Measurements from ENCODE around the gene COMMD10. TPM values are rescaled to one million over a fixed set of nuclear protein-coding genes. Genes with fewer than 3 reads are reported as not detected.
A peak's percentile ranks its signal among the peaks of the same experiment; 100 is the strongest.

The COMMD10 gene
- polyA plus RNA-seq, 1 donor (not counting 4 experiments of a cell fraction or from before 2014, with no cell fraction given): 22.3 TPM

GRCh38 chr5:116288524-116288923 is 203.7 kb downstream of the COMMD10 start:
- Histone ChIP-seq H3K36me3 (ENCODE audit: control insufficient read depth in 2 of 2, extremely low read depth in 1 of 2, insufficient read depth in 2 of 2, low read length in 2 of 2) (no peaks in the 10 kb centered on the region), H3K4me2 (ENCODE audit: control insufficient read depth, extremely low read depth, insufficient read depth, low read depth, low read length) (no peak overlapping the region), H3K27ac (ENCODE audit: control insufficient read depth, insufficient read depth, low read length) (no peak overlapping the region), H3K4me1 (ENCODE audit: control insufficient read depth, extremely low read depth, insufficient read depth, low read length) (no peaks in the 10 kb centered on the region), H3K4me3 (ENCODE audit: control insufficient read depth in 2 of 3, extremely low read depth in 1 of 3, insufficient read depth in 2 of 3, low read depth in 1 of 3, low read length in 3 of 3) (no peak overlapping the region), H3K27me3 (ENCODE audit: control insufficient read depth, extremely low read depth, insufficient read depth, low read length) (no peaks in the 10 kb centered on the region), H3K9ac (ENCODE audit: control insufficient read depth, extremely low read depth, insufficient read depth, low read length) (no peak overlapping the region), H4K20me1 (ENCODE audit: control insufficient read depth, extremely low read depth, insufficient read depth, low read length) (peaks cover 3% of the 10 kb centered on the region), H3K9me3 (ENCODE audit: control insufficient read depth, low read depth, low read length) (no peaks in the 10 kb centered on the region), H3K79me2 (ENCODE audit: control insufficient read depth, insufficient read depth, low read length) (no peaks in the 10 kb centered on the region), H2AFZ (ENCODE audit: control insufficient read depth, low read length) (no peak overlapping the region), H3K9me1 (ENCODE audit: control insufficient read depth, extremely low read depth, insufficient read depth, low read length) (no peaks in the 10 kb centered on the region)
- dilution Hi-C loops (cut with MboI; ENCODE audit: extremely low pct_ligation_motif_present, low sequenced_read_pairs): no loop called here
- FAIRE-seq: no peak
- TF ChIP-seq CTCF (optimal IDR thresholded peaks at IDR 0.05 in 1 of 3, IDR thresholded peaks at IDR 0.05 in 1 of 3, conservative IDR thresholded peaks at IDR 0.05 in 1 of 3; ENCODE audit: extremely low read depth in 1 of 3, insufficient read depth in 2 of 3, low read length in 3 of 3) (no peak), EZH2 (IDR thresholded peaks at IDR 0.05; ENCODE audit: low read length) (no peak)
- DNase-seq (ENCODE audit: low read depth, low spot score): no peak

GRCh38 chr5:116289276-116289675 is 204.5 kb downstream of the COMMD10 start:
- Histone ChIP-seq H3K4me1 (ENCODE audit: control insufficient read depth, extremely low read depth, insufficient read depth, low read length) (no peaks in the 10 kb centered on the region), H3K36me3 (ENCODE audit: control insufficient read depth in 2 of 2, extremely low read depth in 1 of 2, insufficient read depth in 2 of 2, low read length in 2 of 2) (no peaks in the 10 kb centered on the region), H4K20me1 (ENCODE audit: control insufficient read depth, extremely low read depth, insufficient read depth, low read length) (peaks cover 3% of the 10 kb centered on the region), H3K4me3 (ENCODE audit: control insufficient read depth in 2 of 3, extremely low read depth in 1 of 3, insufficient read depth in 2 of 3, low read depth in 1 of 3, low read length in 3 of 3) (no peak overlapping the region), H3K9ac (ENCODE audit: control insufficient read depth, extremely low read depth, insufficient read depth, low read length) (no peak overlapping the region), H3K9me3 (ENCODE audit: control insufficient read depth, low read depth, low read length) (no peaks in the 10 kb centered on the region), H3K27ac (ENCODE audit: control insufficient read depth, insufficient read depth, low read length) (no peak overlapping the region), H3K79me2 (ENCODE audit: control insufficient read depth, insufficient read depth, low read length) (no peaks in the 10 kb centered on the region), H3K4me2 (ENCODE audit: control insufficient read depth, extremely low read depth, insufficient read depth, low read depth, low read length) (no peak overlapping the region), H3K27me3 (ENCODE audit: control insufficient read depth, extremely low read depth, insufficient read depth, low read length) (no peaks in the 10 kb centered on the region), H3K9me1 (ENCODE audit: control insufficient read depth, extremely low read depth, insufficient read depth, low read length) (no peaks in the 10 kb centered on the region), H2AFZ (ENCODE audit: control insufficient read depth, low read length) (no peak overlapping the region)
- dilution Hi-C loops (cut with MboI; ENCODE audit: extremely low pct_ligation_motif_present, low sequenced_read_pairs): no loop called here
- TF ChIP-seq CTCF (optimal IDR thresholded peaks at IDR 0.05 in 1 of 3, IDR thresholded peaks at IDR 0.05 in 1 of 3, conservative IDR thresholded peaks at IDR 0.05 in 1 of 3; ENCODE audit: extremely low read depth in 1 of 3, insufficient read depth in 2 of 3, low read length in 3 of 3) (peak in 2 of 3 experiments; percentile 11 to 16), EZH2 (IDR thresholded peaks at IDR 0.05; ENCODE audit: low read length) (no peak)
- FAIRE-seq (peak; percentile 5), DNase-seq (ENCODE audit: low read depth, low spot score) (no peak)
